HG02588 (cell line): ENCODE results near the gene BHLHE40.
A peak's percentile ranks its signal among the peaks of the same experiment; 100 is the strongest.

ENCODE experiments used
- ATAC-seq: cut with Tn5 transposase; IDR thresholded peaks from one replicate; pipeline ENCODE4 v1.9.1; 2021; ENCODE audit warnings: mild to moderate bottlenecking, moderate library complexity; ENCODE audit not compliant: unreplicated experiment

BHLHE40 gene

DNA sequence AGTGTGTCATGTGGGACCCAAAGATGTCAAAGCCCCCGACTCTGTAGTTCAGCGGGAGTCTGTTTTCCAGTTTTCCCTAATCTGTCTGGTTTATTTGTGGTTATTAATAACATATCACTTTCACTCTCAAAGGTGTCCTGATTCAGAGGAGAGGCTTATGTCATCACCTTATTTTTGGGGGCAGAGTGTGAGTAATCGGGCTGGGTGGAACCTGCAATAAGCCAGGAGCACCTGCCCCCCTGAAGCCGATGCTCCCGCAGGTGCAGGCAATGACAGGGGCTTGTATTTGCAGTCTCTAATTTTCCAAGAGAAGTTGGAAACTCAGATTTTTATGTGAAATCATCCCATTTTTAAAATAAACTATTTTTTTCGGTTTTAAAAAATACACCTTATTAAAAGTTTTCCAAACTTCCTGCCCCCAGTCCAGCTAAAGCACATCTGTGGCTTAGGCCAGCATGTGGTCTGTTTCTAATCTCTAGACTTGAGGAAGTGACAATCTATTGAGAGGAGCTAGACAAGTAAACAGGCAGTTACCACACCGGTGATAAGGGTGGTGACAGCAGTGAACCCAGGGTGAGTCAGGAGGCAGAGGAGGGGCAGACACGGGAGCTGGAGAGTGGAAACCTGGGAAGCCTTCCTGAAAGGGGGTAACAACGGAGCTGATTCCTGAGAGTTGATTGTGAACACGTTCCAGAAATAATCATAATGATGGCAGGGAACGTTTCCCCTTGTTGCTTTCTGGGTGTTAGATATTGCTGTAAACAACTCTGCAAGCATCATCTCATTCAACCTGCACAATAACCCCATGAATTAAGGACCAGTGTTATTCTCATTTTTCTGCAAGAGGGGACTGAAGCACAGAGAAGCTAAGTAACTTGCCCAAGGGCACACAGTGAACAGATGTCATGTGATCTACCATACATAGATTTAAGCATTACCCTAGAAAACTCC is 37.2 kb downstream of the BHLHE40 start:
- ATAC-seq = peak; percentile 37

DNA sequence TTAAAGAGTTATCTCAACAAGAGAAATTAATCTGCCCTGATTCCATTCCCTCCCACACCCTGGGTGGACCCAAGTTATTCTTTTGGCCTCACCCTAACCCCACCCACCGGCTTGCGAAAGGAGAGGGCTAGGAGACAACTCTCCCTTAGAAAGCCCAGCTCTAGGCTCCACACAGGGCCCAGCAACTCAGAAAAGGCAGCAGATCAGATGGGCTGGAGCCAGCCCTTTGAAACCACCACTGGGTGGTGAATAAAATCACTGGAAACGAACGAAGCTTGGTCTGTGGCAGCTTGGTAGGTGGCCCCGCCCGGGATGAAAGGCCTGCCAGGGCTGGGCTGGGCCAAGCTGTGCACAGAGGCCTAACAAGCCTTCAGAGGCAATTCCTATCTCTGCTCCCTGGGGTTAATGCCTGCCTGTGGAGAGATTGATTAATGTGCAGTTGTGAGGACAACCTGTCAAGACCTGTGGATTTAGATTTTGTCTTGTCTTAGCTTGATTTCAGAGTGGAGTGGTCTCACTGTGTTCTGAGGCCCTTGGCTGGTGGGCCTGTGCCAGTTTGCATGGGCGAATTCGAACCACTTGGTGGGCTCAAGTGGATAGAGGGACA is 38.8 kb downstream of the BHLHE40 start:
- no peak for ATAC-seq

DNA sequence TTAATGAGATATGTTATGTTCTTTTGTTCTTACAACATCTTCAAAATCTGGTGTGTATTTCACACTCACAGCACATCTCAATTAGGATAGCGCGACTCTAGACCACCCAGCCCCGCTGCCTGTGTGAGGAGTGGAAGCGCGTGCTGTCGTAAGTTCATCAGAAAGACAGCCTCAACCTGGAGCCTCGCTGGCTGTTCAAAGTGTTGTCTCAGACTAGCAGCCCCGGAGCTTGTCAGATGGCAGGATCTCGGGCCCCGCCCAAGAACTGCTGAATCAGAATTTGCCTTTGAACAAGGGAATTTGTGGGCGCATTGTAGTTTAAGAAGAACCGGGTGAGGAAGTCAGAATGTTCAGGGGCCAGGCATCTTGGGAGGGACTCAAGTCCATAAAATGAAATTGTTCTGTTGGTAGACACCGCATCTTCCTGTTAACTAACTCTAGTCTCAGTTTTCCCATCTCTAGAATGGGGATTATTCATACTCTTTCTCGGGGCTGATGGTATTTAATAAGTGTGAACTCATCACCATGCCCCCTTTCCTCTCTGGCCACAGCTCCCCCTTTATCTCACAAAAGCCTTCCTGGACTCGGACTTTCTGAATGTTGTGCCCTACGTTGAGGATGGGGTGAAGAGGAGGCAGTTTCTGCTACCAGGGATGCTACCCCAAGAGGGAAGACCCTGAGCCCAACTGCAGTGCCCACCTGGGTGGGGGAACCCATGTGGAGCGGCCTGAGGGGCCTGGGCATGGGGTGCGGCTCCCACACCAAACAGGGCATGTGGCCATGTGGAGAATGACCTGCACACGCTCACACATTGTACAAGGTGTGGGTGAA is 40.4 kb downstream of the BHLHE40 start:
- ATAC-seq = no peak

DNA sequence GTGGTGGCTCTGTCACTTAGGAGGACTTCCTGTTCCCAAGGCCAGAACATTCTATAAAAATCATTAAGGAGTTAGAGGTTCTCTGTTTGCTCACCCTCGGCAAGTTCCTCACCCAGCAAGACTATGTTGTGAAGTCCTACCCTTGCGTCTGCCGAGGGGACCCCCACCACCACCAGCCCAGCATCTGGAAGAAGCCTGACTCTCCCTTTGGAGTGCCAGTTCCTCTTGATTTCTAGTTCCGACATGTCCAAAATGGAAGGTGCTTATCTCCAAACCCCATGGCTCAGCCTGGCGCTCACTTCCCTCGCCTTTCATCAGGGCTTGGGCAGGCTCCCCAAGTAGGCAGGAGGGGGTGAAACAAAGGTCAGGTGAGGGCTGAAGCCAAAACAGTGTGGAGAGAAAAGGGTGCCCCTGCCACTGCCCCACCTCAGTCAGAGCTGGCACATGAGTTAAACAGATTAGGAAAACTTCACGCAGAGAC is 41.0 kb downstream of the BHLHE40 start:
- ATAC-seq = no peak

DNA sequence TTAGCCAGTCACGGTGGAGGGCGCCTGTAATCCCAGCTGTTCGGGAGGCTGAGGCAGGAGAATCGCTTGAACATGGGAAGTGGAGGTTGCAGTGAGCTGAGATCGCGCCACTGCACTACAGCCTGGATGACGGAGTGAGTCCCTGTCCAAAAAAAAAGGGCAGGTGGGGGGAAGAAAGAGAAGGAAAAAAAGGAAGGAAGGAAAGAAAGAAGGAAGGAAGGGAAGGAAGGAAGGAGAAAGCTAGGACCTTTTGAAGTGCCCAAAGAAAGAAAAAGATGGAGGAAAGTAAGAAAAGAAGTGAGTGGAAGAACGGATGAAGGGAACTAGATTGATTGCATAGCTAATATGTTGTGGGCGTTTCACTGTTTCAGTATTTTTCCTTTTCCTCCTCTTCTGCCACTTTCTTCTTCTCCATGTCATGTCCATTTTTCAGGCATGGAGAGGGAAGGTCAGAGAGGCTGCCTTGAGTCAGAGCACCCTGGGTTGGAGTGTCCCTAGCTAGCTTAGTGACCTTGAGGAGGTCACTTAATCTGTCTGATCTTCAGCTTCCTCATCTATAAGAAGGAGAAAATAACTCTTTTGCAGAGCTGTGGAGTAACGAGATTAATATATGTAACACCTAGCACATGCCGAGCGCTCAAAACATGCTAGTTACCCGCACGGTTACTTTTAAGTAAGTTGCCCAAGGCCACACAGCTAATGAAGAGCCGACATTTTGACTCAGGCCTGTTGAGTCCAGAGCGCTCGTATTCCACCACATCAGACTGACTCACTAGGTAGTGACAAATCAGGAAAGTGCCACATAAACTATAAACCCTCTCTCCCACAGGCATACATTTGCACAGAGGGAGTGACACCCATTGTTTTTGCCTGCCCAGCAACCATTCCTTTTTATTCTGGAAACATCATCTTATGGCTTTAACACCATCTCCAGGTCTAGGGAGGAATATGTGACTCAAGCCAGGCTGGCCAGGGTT is 42.2 kb downstream of the BHLHE40 start:
- no peak for ATAC-seq

DNA sequence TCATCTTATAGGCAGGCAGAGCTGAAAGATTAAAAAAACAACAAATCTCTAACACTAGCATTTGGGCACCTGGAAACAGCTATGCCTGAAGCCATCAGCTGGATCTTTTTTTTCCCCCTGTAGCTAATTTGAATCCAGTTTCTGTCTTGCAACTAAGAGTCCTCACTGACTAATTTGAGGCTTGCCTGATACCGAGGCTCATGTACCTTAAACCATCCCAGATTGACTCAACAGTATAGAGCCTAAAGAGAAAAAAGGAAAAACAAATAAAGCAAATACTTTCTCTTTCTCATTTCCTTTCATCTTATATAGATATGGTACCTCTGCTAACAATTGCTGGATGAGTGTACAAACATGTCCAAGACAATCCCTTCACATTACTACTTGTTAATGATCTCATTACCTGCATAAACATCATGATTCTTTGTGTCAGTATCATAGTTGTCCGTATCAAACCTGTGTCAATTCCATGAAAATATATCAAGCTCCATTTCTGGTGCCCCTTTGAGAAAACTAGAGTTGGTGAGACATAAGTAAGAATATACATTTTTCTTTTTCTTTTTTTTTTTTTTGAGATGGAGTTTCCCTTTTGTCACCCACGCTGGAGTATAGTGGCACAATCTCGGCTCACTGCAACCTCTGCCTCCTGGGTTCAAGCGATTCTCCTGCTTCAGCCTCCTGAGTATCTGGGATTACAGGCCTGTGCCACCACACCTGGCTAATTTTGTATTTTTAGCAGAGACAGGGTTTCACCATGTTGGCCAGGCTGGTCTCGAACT is 43.1 kb downstream of the BHLHE40 start:
- peak; percentile 56 for ATAC-seq

DNA sequence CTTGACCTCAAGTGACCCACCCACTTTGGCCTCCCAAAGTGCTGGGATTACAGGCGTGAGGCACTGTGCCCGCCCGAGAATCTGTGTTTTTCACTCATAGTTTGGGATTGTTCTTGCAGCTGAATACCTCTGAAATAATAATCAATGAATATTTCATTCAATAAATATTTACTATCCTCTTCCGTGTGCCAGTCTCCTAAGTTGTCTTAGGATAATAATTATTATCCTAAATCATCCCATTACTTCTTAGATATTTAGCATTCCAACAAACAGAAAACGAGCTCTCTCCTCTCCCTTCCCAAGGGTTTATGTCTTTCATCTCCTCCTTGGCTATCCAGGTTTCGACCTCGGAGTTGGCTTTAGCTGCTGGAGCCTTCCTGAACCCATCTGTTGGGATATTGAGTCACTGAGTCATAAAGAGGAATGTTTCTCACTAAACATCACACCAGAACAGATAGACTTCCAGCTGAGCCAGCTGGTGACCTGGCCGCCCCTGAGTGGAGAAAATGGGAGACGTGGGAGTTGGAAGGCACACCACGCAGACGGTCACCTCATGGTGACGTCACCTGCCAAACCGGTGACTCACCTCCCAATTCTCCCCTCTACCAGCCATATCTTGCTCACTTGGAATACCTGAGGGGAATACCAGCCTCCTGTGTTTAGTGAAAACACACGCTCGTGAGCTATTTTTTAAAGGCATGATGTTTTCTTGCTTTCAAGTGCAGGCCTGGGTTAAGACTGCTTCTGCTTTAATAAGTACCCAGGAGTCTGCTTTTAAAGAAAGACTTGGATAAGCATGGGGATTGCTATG is 43.9 kb downstream of the BHLHE40 start:
- ATAC-seq = no peak

DNA sequence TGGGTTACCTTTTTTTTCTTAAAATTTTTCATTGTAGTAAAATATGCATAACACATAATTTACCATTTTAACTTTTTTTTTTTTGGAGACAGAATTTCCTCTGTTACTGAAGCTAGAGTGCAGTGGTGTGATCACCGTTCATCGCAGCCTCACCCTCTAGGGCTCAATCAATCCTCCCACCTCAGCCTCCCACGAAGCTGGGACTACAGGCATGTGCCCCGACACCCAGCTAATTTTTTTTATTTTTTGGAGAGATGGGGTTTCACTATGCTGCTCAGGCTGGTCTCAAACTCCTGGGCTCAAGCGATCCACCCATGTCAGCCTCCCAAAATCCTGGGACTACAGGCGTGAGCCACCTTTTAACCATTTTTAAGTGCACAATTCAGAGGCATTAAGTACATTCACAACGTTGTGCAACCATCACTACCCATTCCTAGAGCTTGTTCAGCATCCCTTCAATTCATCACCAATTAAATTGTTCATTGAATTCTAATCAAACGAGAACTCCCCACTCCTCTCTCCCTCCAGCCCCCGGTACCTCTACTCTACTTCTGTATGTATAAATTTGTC is 44.6 kb downstream of the BHLHE40 start:
- no peak for ATAC-seq

DNA sequence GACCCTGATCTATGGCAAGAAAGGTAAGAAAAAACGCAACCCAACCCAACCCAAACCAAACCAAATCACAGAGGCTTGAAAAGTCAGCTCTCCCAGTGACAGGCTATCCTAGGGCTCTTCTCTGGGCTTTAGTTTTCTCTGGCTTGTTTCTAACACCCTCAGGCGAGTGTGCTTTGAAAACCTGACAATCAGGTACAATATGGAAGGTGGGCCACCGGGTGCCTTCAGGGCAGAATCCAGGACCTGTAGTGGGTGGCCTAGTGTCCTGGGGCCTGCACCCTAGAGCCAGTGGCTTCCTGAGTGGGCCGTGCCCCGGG is 46.8 kb downstream of the BHLHE40 start:
- ATAC-seq = no peak

DNA sequence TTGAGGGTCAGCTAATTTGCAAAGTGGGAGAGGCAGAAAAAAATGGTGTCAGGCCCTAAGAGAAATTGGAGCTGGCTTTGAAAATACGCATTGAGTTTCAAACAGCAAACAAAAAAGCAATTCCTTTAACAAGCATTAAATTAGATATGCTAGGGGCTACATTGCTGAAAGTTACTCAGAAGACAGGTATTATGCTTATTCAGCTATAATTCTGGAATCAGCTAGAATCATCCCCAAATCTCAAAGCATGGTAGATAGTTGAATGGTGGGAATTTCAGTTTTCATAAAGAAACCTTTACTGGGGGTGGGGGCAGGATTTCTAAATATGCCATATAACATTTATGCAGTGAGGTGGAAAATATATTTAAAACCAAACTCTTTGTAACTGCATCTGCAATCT is 50.5 kb downstream of the BHLHE40 start:
- no peak for ATAC-seq

DNA sequence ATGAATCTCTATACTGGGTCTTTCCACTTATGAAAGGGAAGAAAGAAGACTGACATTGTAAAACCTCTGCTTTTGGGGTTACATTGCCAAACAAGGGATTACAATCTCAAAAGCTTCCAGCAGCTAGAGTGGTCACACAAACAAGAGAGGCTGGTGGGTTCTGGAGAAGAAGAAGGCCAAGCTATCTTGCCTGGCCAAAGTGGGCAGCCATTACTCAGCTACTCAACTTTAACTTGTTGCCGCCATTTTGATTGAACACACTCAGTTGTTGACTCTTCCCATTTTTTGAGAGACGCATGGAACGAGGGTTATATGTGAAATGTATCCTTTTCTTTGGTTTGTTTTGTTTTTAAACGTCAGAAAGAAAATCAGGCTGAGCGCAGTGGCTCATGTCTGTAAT is 50.9 kb downstream of the BHLHE40 start:
- ATAC-seq = no peak

DNA sequence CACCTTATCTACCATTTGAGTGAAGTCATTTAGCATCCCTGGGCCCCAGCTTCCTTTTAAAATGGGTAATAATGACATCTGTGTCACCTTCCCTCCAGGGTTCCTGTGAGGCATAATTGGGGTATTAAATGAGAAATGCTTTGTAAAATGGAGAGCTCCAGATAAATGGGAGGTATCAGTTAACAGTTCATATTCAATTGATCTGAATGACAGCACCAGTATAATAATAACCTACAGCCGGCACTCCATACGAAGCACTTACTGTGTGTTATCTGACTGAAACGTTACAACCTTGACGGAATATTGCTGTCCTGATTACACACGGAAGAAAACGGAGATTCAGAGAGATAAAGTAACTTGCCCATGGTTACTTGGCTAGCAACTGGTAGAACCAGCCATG is 53.6 kb downstream of the BHLHE40 start:
- ATAC-seq = no peak
